ENCODE results near the gene TNFRSF9. TPM values are rescaled to one million over a fixed set of nuclear protein-coding genes. Genes with fewer than 3 reads are reported as not detected.
"Not testable (repeated sequence)": the region's sequence is repeated elsewhere in the genome, so short reads cannot be mapped to it uniquely, and the experiment has no call there.

The TNFRSF9 gene
- total RNA-seq, 1 donor from 2014 or later = 2.5 TPM

- intact Hi-C loops (cut with micrococcal nuclease) = no loop called here
Measured at GRCh38 chr1:7922301-7922700, 18.3 kb downstream of the TNFRSF9 start.

GRCh38 chr1:7921796-7922195, 18.8 kb downstream of the TNFRSF9 start:
- intact Hi-C loops (cut with micrococcal nuclease) = no loop called here

DNA sequence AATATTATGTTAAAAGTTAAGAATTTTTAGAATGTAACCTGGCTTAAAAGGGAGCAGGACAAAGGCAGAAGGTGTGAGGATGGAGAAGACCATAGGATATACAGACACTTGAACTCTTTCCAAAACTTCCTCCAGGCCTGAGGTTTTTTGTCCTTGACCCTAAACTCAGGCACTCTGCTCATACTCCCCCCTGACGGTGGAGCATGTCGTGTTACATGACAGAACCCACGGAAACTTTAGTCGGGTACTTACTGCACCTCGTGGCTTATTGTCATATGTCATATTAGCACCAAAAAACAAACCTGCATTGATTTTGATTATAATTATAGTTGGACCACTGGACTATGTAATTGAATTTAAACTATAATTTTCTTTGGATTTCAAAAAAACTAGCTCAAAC, 20.8 kb downstream of the TNFRSF9 start:
- intact Hi-C loops (cut with micrococcal nuclease) = no loop called here

GRCh38 chr1:7917971-7918370, 22.7 kb downstream of the TNFRSF9 start:
- intact Hi-C loops (cut with micrococcal nuclease) = not testable (repeated sequence)

GRCh38 chr1:7916501-7916830, 24.2 kb downstream of the TNFRSF9 start:
- intact Hi-C loops (cut with micrococcal nuclease) = no loop called here

- intact Hi-C loops (cut with micrococcal nuclease) = no loop called here
Measured at GRCh38 chr1:7915826-7916500, 24.7 kb downstream of the TNFRSF9 start.

- intact Hi-C loops (cut with micrococcal nuclease) = no loop called here
Measured at GRCh38 chr1:7912743-7913557, 27.7 kb downstream of the TNFRSF9 start.

- intact Hi-C loops (cut with micrococcal nuclease) = no loop called here
Measured at GRCh38 chr1:7912145-7912544, 28.5 kb downstream of the TNFRSF9 start.

- intact Hi-C loops (cut with micrococcal nuclease) = no loop called here
Measured at GRCh38 chr1:7905262-7905661, 35.4 kb downstream of the TNFRSF9 start.

GRCh38 chr1:7902478-7903085, 38.1 kb downstream of the TNFRSF9 start:
- intact Hi-C loops (cut with micrococcal nuclease) = loop anchor here (2.0 to 5.0 kb wide), 3 partner anchors 50 to 94 kb away; partner anchors contain the start of gene PARK7

GRCh38 chr1:7899741-7900140, 40.9 kb downstream of the TNFRSF9 start:
- intact Hi-C loops (cut with micrococcal nuclease) = loop anchor here (2.0 to 5.0 kb wide), 2 partner anchors 53 to 233 kb away; no protein-coding TSS in a partner anchor

- intact Hi-C loops (cut with micrococcal nuclease) = no loop called here
Measured at GRCh38 chr1:7898962-7899361, 41.7 kb downstream of the TNFRSF9 start.

GRCh38 chr1:7896994-7897393, 43.6 kb downstream of the TNFRSF9 start:
- intact Hi-C loops (cut with micrococcal nuclease) = no loop called here

DNA sequence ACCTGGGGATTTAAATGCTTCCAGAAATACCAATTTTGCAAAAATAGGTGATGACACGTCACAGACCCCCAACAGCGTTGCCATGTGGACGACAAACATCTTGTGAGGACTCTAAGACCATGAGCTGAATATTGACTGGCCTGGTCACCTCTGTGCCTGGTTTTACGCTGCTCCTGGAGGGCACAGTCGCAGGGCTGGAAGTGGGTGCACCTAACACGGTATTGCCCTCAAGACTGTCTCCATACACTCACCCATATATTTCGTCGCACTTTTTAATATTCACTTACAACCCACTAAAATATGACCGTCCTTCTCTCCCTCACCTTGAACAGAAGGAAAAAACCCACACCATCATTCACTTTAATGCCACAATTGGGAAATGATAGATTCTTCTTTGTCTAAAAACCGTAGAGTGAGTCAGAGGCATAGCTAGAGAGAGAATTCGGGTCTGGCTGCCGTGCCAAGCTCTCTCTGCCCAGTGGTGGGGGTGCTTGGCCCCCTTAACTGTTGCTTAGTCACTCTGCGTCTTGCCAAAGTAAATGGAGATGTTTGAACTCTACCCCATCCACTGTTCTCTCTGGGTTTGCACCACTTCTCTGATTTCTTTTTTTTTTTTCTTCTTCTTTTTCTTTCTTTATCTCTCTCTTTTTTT, 47.0 kb downstream of the TNFRSF9 start:
- intact Hi-C loops (cut with micrococcal nuclease) = no loop called here

DNA sequence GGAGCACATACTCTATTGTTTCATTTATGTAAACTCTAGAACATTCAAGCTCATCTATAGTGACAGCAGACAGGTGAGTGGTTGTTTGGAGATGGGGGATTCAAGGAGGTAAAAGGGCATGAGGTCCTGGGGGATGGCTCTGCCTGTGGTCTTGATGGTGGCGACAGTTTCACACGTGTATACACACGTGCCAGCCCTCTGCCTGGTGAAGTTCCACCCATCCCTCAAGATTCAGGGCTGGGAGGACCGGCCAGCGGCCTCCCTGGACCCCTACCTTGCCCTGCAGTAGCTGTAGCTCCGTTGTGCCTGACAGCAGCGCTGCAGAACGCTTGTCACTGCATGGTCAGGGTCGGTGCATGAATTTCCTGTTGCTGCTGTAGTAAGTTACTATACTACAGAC, 48.8 kb downstream of the TNFRSF9 start:
- intact Hi-C loops (cut with micrococcal nuclease) = no loop called here

GRCh38 chr1:7890853-7891252, 49.8 kb downstream of the TNFRSF9 start:
- intact Hi-C loops (cut with micrococcal nuclease) = no loop called here

GRCh38 chr1:7888248-7889081, 52.2 kb downstream of the TNFRSF9 start:
- intact Hi-C loops (cut with micrococcal nuclease) = no loop called here

- intact Hi-C loops (cut with micrococcal nuclease) = no loop called here
Measured at GRCh38 chr1:7886405-7886745, 54.3 kb downstream of the TNFRSF9 start.

DNA sequence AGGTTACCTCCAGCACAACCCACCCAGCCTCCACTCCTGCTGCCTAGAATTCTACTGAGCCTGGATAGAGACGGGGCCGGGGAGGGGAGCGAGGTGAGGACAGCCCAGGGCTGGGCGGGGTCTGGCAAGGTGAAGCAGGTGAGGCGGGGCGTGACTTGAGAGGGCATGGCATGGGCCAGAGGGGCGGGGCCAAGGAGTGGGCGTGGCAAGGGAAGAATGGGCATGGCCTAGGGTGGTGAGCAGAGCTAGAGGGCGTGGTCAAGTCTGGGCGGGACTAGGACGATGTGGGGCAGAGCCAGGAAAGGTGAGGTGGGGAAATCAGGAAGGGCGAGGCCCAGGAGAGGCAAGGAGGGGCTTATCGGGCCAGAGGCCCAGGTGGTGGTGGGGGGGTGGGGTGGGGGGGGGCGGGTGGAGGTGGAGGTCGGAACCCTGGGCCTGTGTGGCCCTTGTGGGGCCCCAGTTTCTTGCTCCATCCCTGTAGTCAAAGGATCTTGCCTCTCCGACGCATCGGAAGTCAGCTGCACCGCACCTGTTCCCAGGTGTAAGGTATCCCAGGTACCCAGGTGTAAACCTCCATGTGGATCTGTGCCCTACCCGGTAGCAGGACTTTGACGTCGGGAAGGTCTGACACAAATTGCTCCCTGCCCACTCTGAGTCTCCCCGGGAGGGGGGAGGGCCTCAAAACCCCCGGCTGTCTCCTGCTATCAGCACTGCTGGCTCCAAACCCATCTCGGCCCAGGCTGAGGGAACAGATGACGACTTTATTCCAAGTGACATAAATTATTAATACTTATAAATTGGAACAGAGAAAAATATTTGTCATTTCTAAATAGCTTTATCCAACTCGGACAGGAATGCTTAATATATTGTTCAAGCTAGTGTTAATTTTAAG, 54.9 kb downstream of the TNFRSF9 start:
- intact Hi-C loops (cut with micrococcal nuclease) = no loop called here

- intact Hi-C loops (cut with micrococcal nuclease) = no loop called here
Measured at GRCh38 chr1:7884757-7885156, 55.9 kb downstream of the TNFRSF9 start.
